Endothelial cell of umbilical vein (primary cell): ENCODE data around the gene DOCK4. TPM values are rescaled to one million over a fixed set of nuclear protein-coding genes. Genes with fewer than 3 reads are reported as not detected.

Source experiments
- BruUV-seq: library from RNA; stranded (reverse); fragments of 400-500 nt; replicated peaks from 2 replicates; lab custom pipeline; 2021; lab: Mats Ljungman, UMichigan
- CTCF ChIA-PET: fragments of 300-600, 350-600 bp; sonication (Branson Sonifier 250); formaldehyde crosslinking; loops from one replicate; lab custom pipeline; 2021; ENCODE audit warnings: antibody characterized with exemption, inconsistent platforms; lab: Charles Lee
- POLR2A ChIA-PET: fragments of 300-600, 350-600 bp; sonication (Branson Sonifier 250); formaldehyde crosslinking; loops from one replicate; lab custom pipeline; 2021; ENCODE audit warnings: antibody characterized with exemption, inconsistent platforms; lab: Charles Lee
- DNase-seq: peaks from one replicate; pipeline ENCODE4 v3.0.0-alpha.2; 2011; ENCODE audit warnings: low read depth, low spot score
- FAIRE-seq: peaks from 2 replicates; lab custom pipeline; 2011; peaks lifted over from hg19 to GRCh38; lab: Jason Lieb, UNC
- H2AFZ ChIP-seq: 2 replicates; pipeline ENCODE4 v1.6.0; 2012; ENCODE audit warnings: low read depth, low read length, control low read depth, inconsistent platforms
- H3K27ac ChIP-seq: 2 replicates; pipeline ENCODE4 v1.5.1; 2011; ENCODE audit warnings: low read depth, mild to moderate bottlenecking, control low read depth, low read length, moderate library complexity; ENCODE audit not compliant: insufficient read depth
- H3K27me3 ChIP-seq, 2 experiments: 2 replicates each; pipeline versions ENCODE4 v1.6.0 to v1.6.1; 2011; ENCODE audit warnings: low read length in 2 of 2, mixed read lengths in 1 of 2; ENCODE audit not compliant: control insufficient read depth in 2 of 2, insufficient read depth in 2 of 2
- H3K36me3 ChIP-seq, 2 experiments: 2 replicates in 1 of 2; 3 replicates in 1 of 2; pipeline ENCODE4 v1.5.1; 2011; ENCODE audit warnings: low read length in 2 of 2, mild to moderate bottlenecking in 1 of 2, moderate library complexity in 1 of 2; ENCODE audit not compliant: control insufficient read depth in 2 of 2, insufficient read depth in 2 of 2; ENCODE audit errors: extremely low read depth in 1 of 2
- H3K4me1 ChIP-seq: 3 replicates; pipeline ENCODE4 v1.5.1; 2011; ENCODE audit warnings: mild to moderate bottlenecking, low read length; ENCODE audit not compliant: control insufficient read depth, insufficient read depth; ENCODE audit errors: extremely low read depth
- H3K4me2 ChIP-seq: 2 replicates; pipeline ENCODE4 v1.6.1; 2011; ENCODE audit warnings: low read length, control low read depth, mixed read lengths; ENCODE audit not compliant: insufficient read depth
- H3K4me3 ChIP-seq, 3 experiments: fragments of 200-600 bp in 1 of 3; sonication (generic), shearing (Covaris generic) in 1 of 3; replicated peaks in 1 of 3; 2 replicates each; pipeline ENCODE4 v1.5.1; 2011 to 2016; ENCODE audit warnings: control low read depth in 3 of 3, low read length in 3 of 3, mild to moderate bottlenecking in 2 of 3, inconsistent platforms in 1 of 3, low read depth in 1 of 3, moderate library complexity in 1 of 3; ENCODE audit not compliant: insufficient read depth in 1 of 3
- H3K79me2 ChIP-seq: 2 replicates; pipeline ENCODE4 v1.6.0; 2012; ENCODE audit warnings: low read length, inconsistent platforms; ENCODE audit not compliant: control insufficient read depth, insufficient read depth
- H3K9ac ChIP-seq: replicated peaks from 2 replicates; pipeline ENCODE3; 2011; ENCODE audit warnings: low read length, control low read depth; ENCODE audit not compliant: insufficient read depth; ENCODE audit errors: extremely low read depth
- H3K9me1 ChIP-seq: replicated peaks from 3 replicates; pipeline ENCODE4 v1.6.0; 2011; ENCODE audit warnings: mild to moderate bottlenecking, low read length; ENCODE audit not compliant: control insufficient read depth, insufficient read depth; ENCODE audit errors: extremely low read depth
- H3K9me3 ChIP-seq: replicated peaks from 2 replicates; pipeline ENCODE4 v1.5.1; 2012; ENCODE audit warnings: low read length, inconsistent platforms; ENCODE audit not compliant: control insufficient read depth, insufficient read depth
- H4K20me1 ChIP-seq: replicated peaks from 2 replicates; pipeline ENCODE3; 2011; ENCODE audit warnings: mild to moderate bottlenecking, low read length; ENCODE audit not compliant: control insufficient read depth, insufficient read depth; ENCODE audit errors: extremely low read depth
- EZH2 ChIP-seq: IDR thresholded peaks from 2 replicates; pipeline ENCODE4 v1.6.1; 2012; ENCODE audit warnings: borderline replicate concordance, low read depth, mild to moderate bottlenecking, moderate library complexity, low read length, inconsistent platforms; ENCODE audit not compliant: severe bottlenecking
- FOS ChIP-seq: IDR thresholded peaks from 2 replicates; pipeline ENCODE4 v1.6.1; 2011; ENCODE audit warnings: mild to moderate bottlenecking, low read length, moderate library complexity, borderline replicate concordance; ENCODE audit not compliant: insufficient read depth
- GATA2 ChIP-seq: IDR thresholded peaks from 2 replicates; pipeline ENCODE4 v1.7.0; 2011; ENCODE audit warnings: low read depth, mild to moderate bottlenecking, moderate library complexity, mixed read lengths, low read length; ENCODE audit not compliant: insufficient read length, insufficient read depth
- JUN ChIP-seq: IDR thresholded peaks from 2 replicates; pipeline ENCODE4 v1.6.1; 2011; ENCODE audit warnings: borderline replicate concordance, low read depth; ENCODE audit not compliant: insufficient read length, insufficient read depth
- MYC ChIP-seq: IDR thresholded peaks from one replicate; pipeline ENCODE4 v1.6.1; 2011; ENCODE audit warnings: mild to moderate bottlenecking, low read depth, low read length
- POLR2A ChIP-seq: IDR thresholded peaks from 2 replicates; pipeline ENCODE4 v1.6.1; 2012; ENCODE audit warnings: low read depth, mild to moderate bottlenecking, control low read depth, low read length
- POLR2AphosphoS5 ChIP-seq: IDR thresholded peaks from 2 replicates; pipeline ENCODE4 v1.6.1; 2012; ENCODE audit warnings: low read depth, mild to moderate bottlenecking, control low read depth, low read length, moderate library complexity; ENCODE audit not compliant: insufficient read depth
- dilution Hi-C: fragments of 300-500 bp; cut with MboI; formaldehyde crosslinking; loops from one replicate; pipeline ENCODE4 v1.15.0; 2019; ENCODE audit warnings: low sequenced_read_pairs; ENCODE audit not compliant: extremely low pct_ligation_motif_present
- intact Hi-C: fragments of 100-400 bp; cut with micrococcal nuclease; formaldehyde crosslinking; loops from one replicate; pipeline ENCODE4 v1.10.0; 2022
- polyA plus RNA-seq, 4 experiments: library from polyadenylated mRNA; depleted of rRNA in 3 of 4; stranded (reverse) in 3 of 4; unstranded in 1 of 4; fragments of >200 nt; gene quantifications; 2 replicates each; pipeline versions ENCODE4 v1.2.1 to v1.2.3, GENCODE V29; 2011 to 2012; ENCODE audit warnings: missing spikeins in 1 of 4
- total RNA-seq: library from RNA; stranded (reverse); gene quantifications from 2 replicates; pipeline ENCODE4 v1.2.3, GENCODE V29; 2021
- TF ChIP-seq, protein P1 (sequence below), 2 donors: IDR thresholded peaks; 1 replicate in 1 of 2; 2 replicates in 1 of 2; pipeline ENCODE4 v1.5.1; 2011; ENCODE audit warnings: low read length in 2 of 2, mild to moderate bottlenecking in 2 of 2, moderate library complexity in 2 of 2, control low read depth in 1 of 2, inconsistent platforms in 1 of 2, low read depth in 1 of 2; ENCODE audit not compliant: insufficient read depth in 1 of 2; ENCODE audit errors: extremely low read depth in 1 of 2
- TF ChIP-seq, protein P2 (sequence below): IDR thresholded peaks from 2 replicates; pipeline ENCODE4 v1.6.1; 2011; ENCODE audit not compliant: insufficient read depth, insufficient read length

The DOCK4 gene
- total and polyA plus RNA-seq, 2 donors (not counting 3 experiments of a cell fraction or from before 2014, with no cell fraction given) = 47.4 to 164 TPM

DNA sequence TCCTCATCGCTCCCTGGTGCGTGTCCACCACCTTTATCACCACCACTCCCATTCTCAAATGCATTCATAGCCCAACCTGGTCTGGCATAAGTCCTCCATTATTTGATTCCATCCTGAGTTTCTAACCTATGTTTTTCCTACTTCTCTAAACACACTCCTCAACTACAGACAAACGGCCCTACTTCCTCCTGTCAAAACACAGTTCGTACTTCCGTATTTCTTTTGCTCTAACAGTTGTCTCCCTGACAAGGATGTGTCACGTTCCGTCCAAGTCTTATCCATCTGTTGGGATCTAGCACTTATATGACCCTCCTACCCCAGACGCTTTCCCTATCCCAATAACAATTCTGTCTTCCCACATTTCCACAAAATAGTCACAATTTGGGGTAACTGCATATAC lies 46.8 kb downstream of the DOCK4 start:
- Histone ChIP-seq H3K9me3 (no peaks in the 10 kb centered on the region), H3K4me3 (no peak overlapping the region), H2AFZ (no peak overlapping the region), H3K4me1 (peaks cover 61% of the 10 kb centered on the region), H4K20me1 (peaks cover 2% of the 10 kb centered on the region), H3K9ac (no peak overlapping the region), H3K4me2 (no peak overlapping the region), H3K9me1 (no peaks in the 10 kb centered on the region), H3K27ac (no peak overlapping the region), H3K36me3 (no peaks in the 10 kb centered on the region), H3K27me3 (no peaks in the 10 kb centered on the region), H3K79me2 (peaks cover 95% of the 10 kb centered on the region)
- intact Hi-C loops (no loop called here), dilution Hi-C loops (no loop called here)
- DNase-seq (no peak), FAIRE-seq (no peak)
- TF ChIP-seq, protein P1, sequence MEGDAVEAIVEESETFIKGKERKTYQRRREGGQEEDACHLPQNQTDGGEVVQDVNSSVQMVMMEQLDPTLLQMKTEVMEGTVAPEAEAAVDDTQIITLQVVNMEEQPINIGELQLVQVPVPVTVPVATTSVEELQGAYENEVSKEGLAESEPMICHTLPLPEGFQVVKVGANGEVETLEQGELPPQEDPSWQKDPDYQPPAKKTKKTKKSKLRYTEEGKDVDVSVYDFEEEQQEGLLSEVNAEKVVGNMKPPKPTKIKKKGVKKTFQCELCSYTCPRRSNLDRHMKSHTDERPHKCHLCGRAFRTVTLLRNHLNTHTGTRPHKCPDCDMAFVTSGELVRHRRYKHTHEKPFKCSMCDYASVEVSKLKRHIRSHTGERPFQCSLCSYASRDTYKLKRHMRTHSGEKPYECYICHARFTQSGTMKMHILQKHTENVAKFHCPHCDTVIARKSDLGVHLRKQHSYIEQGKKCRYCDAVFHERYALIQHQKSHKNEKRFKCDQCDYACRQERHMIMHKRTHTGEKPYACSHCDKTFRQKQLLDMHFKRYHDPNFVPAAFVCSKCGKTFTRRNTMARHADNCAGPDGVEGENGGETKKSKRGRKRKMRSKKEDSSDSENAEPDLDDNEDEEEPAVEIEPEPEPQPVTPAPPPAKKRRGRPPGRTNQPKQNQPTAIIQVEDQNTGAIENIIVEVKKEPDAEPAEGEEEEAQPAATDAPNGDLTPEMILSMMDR (IDR thresholded peaks at IDR 0.05; ENCODE audit: extremely low read depth in 1 of 2, insufficient read depth in 1 of 2, low read depth in 1 of 2, low read length in 2 of 2) = no peak
- no peak for TF ChIP-seq POLR2A
- no peak for TF ChIP-seq GATA2
- no peak for TF ChIP-seq MYC
- TF ChIP-seq FOS = no peak
- no peak for TF ChIP-seq JUN
- TF ChIP-seq, protein P2, sequence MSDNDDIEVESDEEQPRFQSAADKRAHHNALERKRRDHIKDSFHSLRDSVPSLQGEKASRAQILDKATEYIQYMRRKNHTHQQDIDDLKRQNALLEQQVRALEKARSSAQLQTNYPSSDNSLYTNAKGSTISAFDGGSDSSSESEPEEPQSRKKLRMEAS = no peak
- TF ChIP-seq POLR2AphosphoS5 = no peak
- TF ChIP-seq EZH2 = no peak
- POLR2A ChIA-PET = no interaction called here
- BruUV-seq = no TSS peak
- CTCF ChIA-PET = interaction anchor here (1.2 to 2.1 kb wide), 3 partner anchors 15 to 23 kb away, joined by 3 to 8 read pairs (median 5); no protein-coding TSS in a partner anchor
